Measurements from ENCODE around the gene TMIE. TPM values are rescaled to one million over a fixed set of nuclear protein-coding genes. Genes with fewer than 3 reads are reported as not detected.

TMIE gene
- total RNA-seq, 4 donors from 2014 or later: 0.21 TPM; not detected in 3

GRCh38 chr3:46710229-46710628 is 9.0 kb downstream of the TMIE start:
- TF ChIP-seq EP300 (IDR thresholded peaks at IDR 0.05): no peak
- peaks cover 0 to 1% (median 0%) of the 10 kb centered on the region in 4 donors for H3K4me1 ChIP-seq
- DNase-seq (ENCODE audit: low spot score in 2 of 2): no peak
- 81 to 84% methylated on average over 7 of the region's 7 CpGs for WGBS, 2 donors
- H3K4me3 ChIP-seq: no peak overlapping the region
- H3K9me3 ChIP-seq: no peaks in the 10 kb centered on the region
- no peak overlapping the region for H3K27ac ChIP-seq
- H3K27me3 ChIP-seq: no peaks in the 10 kb centered on the region
- no peaks in the 10 kb centered on the region for H3K36me3 ChIP-seq

GRCh38 chr3:46710671-46711295 is 9.6 kb downstream of the TMIE start:
- Histone ChIP-seq H3K4me3 (no peak overlapping the region), H3K4me1 (no peaks in the 10 kb centered on the region), H3K27me3 (no peaks in the 10 kb centered on the region), H3K27ac (no peak overlapping the region), H3K9me3 (no peaks in the 10 kb centered on the region), H3K36me3 (no peaks in the 10 kb centered on the region)
- 87 to 94% methylated on average over 6 of the region's 6 CpGs for WGBS, 2 donors
- DNase-seq (ENCODE audit: low spot score in 2 of 2): no peak
- no peak for TF ChIP-seq EP300 (IDR thresholded peaks at IDR 0.05)
- TF ChIP-seq POLR2A (IDR thresholded peaks at IDR 0.05): no peak
- TF ChIP-seq CTCF (IDR thresholded peaks at IDR 0.05): no peak

- H3K36me3 ChIP-seq: no peaks in the 10 kb centered on the region
- H3K9me3 ChIP-seq: no peaks in the 10 kb centered on the region
- H3K4me1 ChIP-seq: no peaks in the 10 kb centered on the region
- TF ChIP-seq EP300 (IDR thresholded peaks at IDR 0.05): no peak
- no peak for TF ChIP-seq CTCF (IDR thresholded peaks at IDR 0.05)
- no peak for TF ChIP-seq POLR2A (IDR thresholded peaks at IDR 0.05)
- DNase-seq (ENCODE audit: low spot score in 2 of 2): no peak
- WGBS, 2 donors: 69 to 94% methylated on average over 2 of the region's 2 CpGs
- H3K27me3 ChIP-seq: no peaks in the 10 kb centered on the region
- H3K27ac ChIP-seq: no peak overlapping the region
- H3K4me3 ChIP-seq: no peak overlapping the region
Observed at GRCh38 chr3:46711305-46711704, 10.1 kb downstream of the TMIE start.

- no peak for DNase-seq (ENCODE audit: low spot score in 2 of 2)
- Histone ChIP-seq H3K9me3 (no peaks in the 10 kb centered on the region), H3K4me3 (no peak overlapping the region), H3K4me1 (no peaks in the 10 kb centered on the region), H3K27me3 (no peaks in the 10 kb centered on the region), H3K36me3 (no peaks in the 10 kb centered on the region), H3K27ac (no peak overlapping the region)
- 85% methylated on average over 7 of the region's 7 CpGs for WGBS, 2 donors
- TF ChIP-seq CTCF (IDR thresholded peaks at IDR 0.05) (no peak), EP300 (IDR thresholded peaks at IDR 0.05) (no peak), POLR2A (IDR thresholded peaks at IDR 0.05) (no peak)
Observed at GRCh38 chr3:46711760-46712159, 10.6 kb downstream of the TMIE start.

- 86 to 87% methylated on average over 13 of the region's 13 CpGs for WGBS, 2 donors
- H3K27ac ChIP-seq: no peak overlapping the region
Observed at GRCh38 chr3:46712191-46713049, 11.2 kb downstream of the TMIE start.

More at GRCh38 chr3:46712191-46713049, 11.2 kb downstream of the TMIE start:
- no peak for DNase-seq (ENCODE audit: low spot score in 2 of 2)
- H3K9me3 ChIP-seq: no peaks in the 10 kb centered on the region
- H3K4me1 ChIP-seq: no peaks in the 10 kb centered on the region
- H3K4me3 ChIP-seq: no peak overlapping the region
- peaks cover 0 to 5% of the 10 kb centered on the region in 2 donors for H3K27me3 ChIP-seq
- H3K36me3 ChIP-seq: no peaks in the 10 kb centered on the region
- TF ChIP-seq POLR2A (IDR thresholded peaks at IDR 0.05): no peak
- no peak for TF ChIP-seq CTCF (IDR thresholded peaks at IDR 0.05)
- no peak for TF ChIP-seq EP300 (IDR thresholded peaks at IDR 0.05)

All from tibial nerve (tissue), 4 donors.